Heart right ventricle (tissue), 16 donors: ENCODE data around the gene SLU7. TPM values are rescaled to one million over a fixed set of nuclear protein-coding genes. Genes with fewer than 3 reads are reported as not detected.

Experiments used
- ATAC-seq, 8 donors: fragments of 200-7000 bp; cut with Tn5 transposase; one replicate each; pipeline ENCODE4 v1.9.1; 2020; ENCODE audit warnings: mild to moderate bottlenecking in 8 of 8, moderate library complexity in 8 of 8, moderate number of reproducible peaks in 1 of 8
- DNase-seq, 2 donors: peaks; one replicate each; pipeline ENCODE4 v3.0.0-alpha.2; 2020
- H3K27ac ChIP-seq, 10 donors: fragments of 200-600 bp; sonication (generic) in 2 of 10; one replicate each; pipeline versions ENCODE4 v1.5.0 to v1.8.0; 2020 to 2022; ENCODE audit warnings: mild to moderate bottlenecking in 3 of 10
- H3K27me3 ChIP-seq, 7 donors: fragments of 200-600 bp; one replicate each; pipeline ENCODE4 v1.8.0; 2021 to 2022; ENCODE audit warnings: mild to moderate bottlenecking in 2 of 7
- H3K36me3 ChIP-seq, 9 donors: fragments of 200-600 bp; sonication (generic) in 1 of 9; one replicate each; pipeline versions ENCODE4 v1.5.0 to v1.8.0; 2020 to 2022; ENCODE audit warnings: mild to moderate bottlenecking in 2 of 9
- H3K4me1 ChIP-seq, 9 donors: fragments of 200-600 bp; sonication (generic) in 1 of 9; one replicate each; pipeline versions ENCODE4 v1.5.0 to v1.8.0; 2020 to 2022; ENCODE audit warnings: mild to moderate bottlenecking in 4 of 9
- H3K4me3 ChIP-seq, 10 donors: fragments of 200-600 bp; sonication (generic) in 2 of 10; one replicate each; pipeline versions ENCODE4 v1.5.0 to v1.8.0; 2020 to 2022; ENCODE audit warnings: mild to moderate bottlenecking in 7 of 10, moderate library complexity in 2 of 10
- H3K9me3 ChIP-seq, 11 donors: fragments of 200-600 bp in 10 of 11; sonication (generic) in 2 of 11; one replicate each; pipeline versions ENCODE4 v1.5.0 to v1.8.0; 2013 to 2022; ENCODE audit warnings: mild to moderate bottlenecking in 2 of 11, control low read depth in 1 of 11, moderate library complexity in 1 of 11
- WGBS, 2 donors: extraction: QIAGEN DNeasy Blood & Tissue Kit; methylation state at CpG; one replicate each; pipeline ENCODE4 v1.1.7; 2013; ENCODE audit warnings: inconsistent platforms in 1 of 2; 5-methylcytosine and 5-hydroxymethylcytosine counted together
- intact Hi-C, 10 donors: fragments of 100-400 bp; cut with DNase I; formaldehyde crosslinking; loops; one replicate each; pipeline versions ENCODE4 v1.11.1 to v1.14.2; 2022
- polyA plus RNA-seq, 2 donors: library from polyadenylated mRNA; stranded (reverse); fragments of 200-250 nt; gene quantifications; one replicate each; pipeline ENCODE4 v1.2.3, GENCODE V29; 2013
- total RNA-seq, 10 donors: library from RNA; stranded (reverse); fragmentation: NEBNext Ultra II Directional in 3 of 10; extraction: Animal tissue kit (Norgen Biotek cat#: 25700) in 3 of 10; gene quantifications; one replicate each; pipeline versions ENCODE4 v1.2.1 to v1.2.4, GENCODE V29; 2021 to 2023
- TF ChIP-seq, protein P1 (sequence below), 9 donors: fragments of 200-600 bp; sonication (generic) in 2 of 9; IDR thresholded peaks; one replicate each; pipeline versions ENCODE4 v1.5.0 to v1.8.0; 2021 to 2022; ENCODE audit warnings: antibody characterized with exemption in 9 of 9, mild to moderate bottlenecking in 5 of 9, moderate library complexity in 1 of 9
- donor health status: Arrhythmogenic right ventricular cardiomyopathy.
- donor health status: ischemic (EF 13 %, LVEDD 7.1; RV severe dilation, severe dysfunction).
- donor health status: healthy with polysubstance abuse.
- donor health status: DM: no; HTN: yes; CAD: no.
- donor health status: DM: no; HTN: no; CAD: no.
- donor health status: ischemic (EF 25% LVEDD 6.9; RV normal size, moderate dysfunction).
- donor health status: ischemic (EF 25% LVEDD 5.7; RV mildly dilated, moderate dysfunction).
- donor health status: healthy.
- donor health status: DM: yes; HTN: yes; CAD: no.
- donor health status: Ischemic cardiomyopathy.
- donor health status: ischemic (EF 35%, LVEDD 5.7; RV mildly dilated, moderate dysfunction).
- donor health status: nonischemic (EF 11% LVEDD 7.7; RV severe dilation, severe dysfunction).
- donor health status: DM: yes; HTN: yes; CAD: no.
- donor health status: PGD.
- donor health status: ischemic (EF 29% LVEDD 5.4; RV normal size, mild dysfunction).
- donor health status: nonischemic (EF 23%, LVEDD 6.1; RV moderate dilation, normal function).

SLU7 gene
- total and polyA plus RNA-seq, 12 donors, result 19.2 to 62.4 (median 40.6) TPM

DNA sequence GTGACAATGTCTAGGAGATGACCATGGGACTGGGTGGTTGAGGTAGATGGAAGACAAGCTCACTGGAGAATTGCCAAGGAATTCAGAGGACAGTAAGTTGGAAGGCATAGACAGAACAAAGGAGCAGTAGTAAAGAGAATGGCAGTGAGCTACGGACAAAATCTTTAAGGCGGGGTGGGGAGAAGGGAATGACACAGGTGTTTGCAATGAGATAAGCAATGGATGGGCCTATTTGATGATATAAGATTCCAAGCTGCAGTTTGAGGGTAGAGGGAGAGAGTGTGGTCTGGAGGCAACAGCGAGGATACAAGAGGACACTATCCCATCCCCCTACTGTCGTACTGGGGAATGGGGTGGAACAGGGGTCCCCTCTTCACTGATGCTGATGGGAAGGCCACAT lies 17.1 kb upstream of the SLU7 start:
- H3K4me3 ChIP-seq, result no peak overlapping the region
- DNase-seq, result no peak
- peaks cover 0 to 7% (median 0%) of the 10 kb centered on the region in 7 donors for H3K27me3 ChIP-seq
- H3K27ac ChIP-seq, result no peak overlapping the region
- H3K36me3 ChIP-seq, result no peaks in the 10 kb centered on the region
- TF ChIP-seq, protein P1, sequence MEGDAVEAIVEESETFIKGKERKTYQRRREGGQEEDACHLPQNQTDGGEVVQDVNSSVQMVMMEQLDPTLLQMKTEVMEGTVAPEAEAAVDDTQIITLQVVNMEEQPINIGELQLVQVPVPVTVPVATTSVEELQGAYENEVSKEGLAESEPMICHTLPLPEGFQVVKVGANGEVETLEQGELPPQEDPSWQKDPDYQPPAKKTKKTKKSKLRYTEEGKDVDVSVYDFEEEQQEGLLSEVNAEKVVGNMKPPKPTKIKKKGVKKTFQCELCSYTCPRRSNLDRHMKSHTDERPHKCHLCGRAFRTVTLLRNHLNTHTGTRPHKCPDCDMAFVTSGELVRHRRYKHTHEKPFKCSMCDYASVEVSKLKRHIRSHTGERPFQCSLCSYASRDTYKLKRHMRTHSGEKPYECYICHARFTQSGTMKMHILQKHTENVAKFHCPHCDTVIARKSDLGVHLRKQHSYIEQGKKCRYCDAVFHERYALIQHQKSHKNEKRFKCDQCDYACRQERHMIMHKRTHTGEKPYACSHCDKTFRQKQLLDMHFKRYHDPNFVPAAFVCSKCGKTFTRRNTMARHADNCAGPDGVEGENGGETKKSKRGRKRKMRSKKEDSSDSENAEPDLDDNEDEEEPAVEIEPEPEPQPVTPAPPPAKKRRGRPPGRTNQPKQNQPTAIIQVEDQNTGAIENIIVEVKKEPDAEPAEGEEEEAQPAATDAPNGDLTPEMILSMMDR (IDR thresholded peaks at IDR 0.05), result no peak
- intact Hi-C loops, result loop anchor here in 1 of 10 donors (5.0 kb wide), 1 partner anchor 71 kb away; no protein-coding TSS in a partner anchor
- ATAC-seq, result no peak
- WGBS, 2 donors, result 89 to 95% methylated on average over 4 of the region's 4 CpGs
- peaks cover 0 to 20% (median 6%) of the 10 kb centered on the region in 9 donors for H3K4me1 ChIP-seq
- no peaks in the 10 kb centered on the region for H3K9me3 ChIP-seq

DNA sequence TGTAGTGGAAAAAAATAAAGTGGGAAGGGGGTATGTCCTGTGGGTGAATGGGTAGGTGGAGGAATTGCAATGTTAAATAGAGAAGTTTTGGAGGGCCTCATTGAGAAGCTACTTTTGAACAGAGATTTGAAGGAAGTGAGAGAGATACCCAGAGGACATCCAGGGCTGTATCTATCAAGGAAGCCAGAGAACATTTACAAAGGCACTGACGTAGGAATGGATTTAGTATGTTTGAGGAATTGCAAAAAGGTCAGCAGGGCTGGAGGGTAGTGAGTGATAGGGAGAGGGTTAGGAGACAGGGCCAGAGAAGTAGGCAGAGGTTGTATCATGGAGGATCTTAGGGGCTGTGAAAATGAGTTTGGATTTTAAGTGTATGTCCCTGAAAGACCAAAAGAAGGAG lies 16.7 kb upstream of the SLU7 start:
- 71 to 81% methylated on average over 1 of the region's 1 CpG for WGBS, 2 donors
- TF ChIP-seq, protein P1 (IDR thresholded peaks at IDR 0.05), result no peak
- Histone ChIP-seq H3K4me1 (peaks cover 0 to 16% (median 6%) of the 10 kb centered on the region in 9 donors), H3K27me3 (peaks cover 0 to 7% (median 0%) of the 10 kb centered on the region in 7 donors), H3K4me3 (no peak overlapping the region), H3K36me3 (no peaks in the 10 kb centered on the region), H3K9me3 (no peaks in the 10 kb centered on the region), H3K27ac (no peak overlapping the region)
- ATAC-seq (no peak), DNase-seq (no peak)
- intact Hi-C loops, result loop anchor here in 1 of 10 donors (5.0 kb wide), 1 partner anchor 72 kb away; no protein-coding TSS in a partner anchor

DNA sequence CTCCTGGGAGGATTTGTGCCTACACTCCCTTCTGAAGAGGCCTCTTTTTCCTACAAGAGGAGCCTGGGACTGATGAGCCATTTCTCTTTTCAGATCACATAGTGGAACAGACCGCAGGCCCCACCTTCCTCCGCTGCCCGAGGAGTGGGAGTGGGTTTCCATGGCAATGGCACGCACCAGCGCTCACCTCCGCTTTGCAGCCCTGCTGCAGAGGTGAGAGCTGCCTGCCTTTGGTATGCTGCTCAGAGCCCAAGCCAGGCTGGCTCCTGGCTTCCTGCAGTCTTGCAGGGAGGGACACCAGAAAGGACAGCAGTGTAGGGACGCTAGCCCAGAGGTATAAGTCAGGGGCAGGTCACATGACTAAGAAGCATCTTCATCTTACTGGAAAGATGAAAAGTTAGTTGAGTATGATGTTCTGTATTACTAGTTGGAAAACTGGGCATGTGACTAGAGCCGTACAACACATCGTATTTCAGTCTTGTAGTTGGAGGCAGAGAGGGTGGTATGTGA lies 15.2 kb upstream of the SLU7 start:
- DNase-seq (no peak), ATAC-seq (no peak)
- Histone ChIP-seq H3K4me3 (no peak overlapping the region), H3K36me3 (peaks cover 0 to 4% (median 0%) of the 10 kb centered on the region in 9 donors), H3K27me3 (peaks cover 0 to 7% (median 0%) of the 10 kb centered on the region in 7 donors), H3K9me3 (no peaks in the 10 kb centered on the region), H3K4me1 (peaks cover 0 to 10% (median 6%) of the 10 kb centered on the region in 9 donors), H3K27ac (no peak overlapping the region)
- TF ChIP-seq, protein P1 (IDR thresholded peaks at IDR 0.05), result no peak
- 71 to 74% methylated on average over 9 of the region's 9 CpGs for WGBS, 2 donors
- intact Hi-C loops, result no loop called here

DNA sequence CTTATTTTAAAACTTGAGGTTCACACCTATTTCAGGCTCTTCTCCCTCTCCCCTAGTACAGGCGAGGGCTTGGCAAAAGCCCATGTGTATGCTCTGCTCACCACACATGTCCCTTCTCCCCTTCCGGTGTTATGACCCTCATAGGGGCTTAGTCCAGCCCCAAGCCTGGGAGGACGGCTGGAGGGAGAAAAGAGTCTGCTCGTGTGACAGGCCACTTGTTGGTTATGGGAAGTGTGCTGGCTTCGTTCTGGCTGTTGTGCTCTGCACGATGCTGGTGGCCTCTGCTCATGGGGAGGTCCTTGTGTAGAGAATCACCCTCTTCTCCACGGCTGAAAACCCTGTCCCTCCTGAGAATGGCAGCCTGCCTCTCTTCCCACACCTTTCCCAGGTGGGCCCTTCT lies 13.9 kb upstream of the SLU7 start:
- intact Hi-C loops, result no loop called here
- Histone ChIP-seq H3K36me3 (peaks cover 0 to 17% (median 0%) of the 10 kb centered on the region in 9 donors), H3K4me3 (no peak overlapping the region), H3K27me3 (peaks cover 0 to 7% (median 0%) of the 10 kb centered on the region in 7 donors), H3K9me3 (no peaks in the 10 kb centered on the region), H3K27ac (no peak overlapping the region), H3K4me1 (no peaks in the 10 kb centered on the region)
- TF ChIP-seq, protein P1 (IDR thresholded peaks at IDR 0.05), result no peak
- DNase-seq (no peak), ATAC-seq (no peak)
- 87 to 91% methylated on average over 7 of the region's 7 CpGs for WGBS, 2 donors
